Measurements from ENCODE around the gene MIGA1. TPM values are rescaled to one million over a fixed set of nuclear protein-coding genes. Genes with fewer than 3 reads are reported as not detected.
"Not testable (repeated sequence)": the region's sequence is repeated elsewhere in the genome, so short reads cannot be mapped to it uniquely, and the experiment has no call there.

The MIGA1 gene
- total RNA-seq, 6 experiments from 2014 or later, result 17.8 to 23.4 (median 21.4) TPM

- Mint-ChIP-seq H3K27me3 (ENCODE audit: insufficient read depth) (0 out of 2 replicates have a peak, but pooled peaks cover 3% of the 10 kb centered on the region), H3K4me1 (ENCODE audit: low read depth) (peaks cover 40% of the 10 kb centered on the region), H3K27ac (no peak overlapping the region), H3K9me3 (no peaks in the 10 kb centered on the region), H3K4me3 (no peak overlapping the region), H3K36me3 (ENCODE audit: low read depth) (peaks cover 34% of the 10 kb centered on the region)
- no peak for DNase-seq
- no peak for TF ChIP-seq CTCF (IDR thresholded peaks at IDR 0.05)
Observed at GRCh38 chr1:77744576-77744975, 34.9 kb upstream of the MIGA1 start.

GRCh38 chr1:77749489-77749888 is 30.0 kb upstream of the MIGA1 start:
- Mint-ChIP-seq H3K27ac (peak overlapping the region; percentile 18; the same call in 1 of the 2 replicates), H3K36me3 (ENCODE audit: low read depth) (peaks cover 18% of the 10 kb centered on the region), H3K4me1 (ENCODE audit: low read depth) (peaks cover 51% of the 10 kb centered on the region)
- peak; percentile 16 for DNase-seq
- H3K9me3 Mint-ChIP-seq; H3K4me3 Mint-ChIP-seq; H3K27me3 Mint-ChIP-seq (ENCODE audit: insufficient read depth): not testable (repeated sequence)

GRCh38 chr1:77756052-77756754 is 23.2 kb upstream of the MIGA1 start:
- no peak for TF ChIP-seq CTCF (IDR thresholded peaks at IDR 0.05)
- H3K36me3 Mint-ChIP-seq (ENCODE audit: low read depth), result peaks cover 8% of the 10 kb centered on the region
- H3K27me3 Mint-ChIP-seq (ENCODE audit: insufficient read depth), result no peaks in the 10 kb centered on the region
- H3K4me1 Mint-ChIP-seq (ENCODE audit: low read depth), result peaks cover 29% of the 10 kb centered on the region
- no peaks in the 10 kb centered on the region for H3K9me3 Mint-ChIP-seq
- no peak for DNase-seq
- peak overlapping the region; percentile 99; the same call in 1 of the 2 replicates for H3K4me3 Mint-ChIP-seq
- H3K27ac Mint-ChIP-seq, result no peak overlapping the region; the same call in 1 of the 2 replicates

GRCh38 chr1:77757066-77757584 is 22.3 kb upstream of the MIGA1 start:
- peaks cover 8% of the 10 kb centered on the region for H3K36me3 Mint-ChIP-seq (ENCODE audit: low read depth)
- DNase-seq, result no peak
- peaks cover 1% of the 10 kb centered on the region; the same call in 1 of the 2 replicates for H3K27me3 Mint-ChIP-seq (ENCODE audit: insufficient read depth)
- H3K27ac Mint-ChIP-seq, result peak overlapping the region; percentile 89
- no peak for TF ChIP-seq CTCF (IDR thresholded peaks at IDR 0.05)
- peaks cover 37% of the 10 kb centered on the region for H3K4me1 Mint-ChIP-seq (ENCODE audit: low read depth)
- no peaks in the 10 kb centered on the region for H3K9me3 Mint-ChIP-seq
- peak overlapping the region; percentile 99 for H3K4me3 Mint-ChIP-seq

- Mint-ChIP-seq H3K9me3 (no peaks in the 10 kb centered on the region), H3K36me3 (ENCODE audit: low read depth) (peaks cover 8% of the 10 kb centered on the region), H3K27me3 (ENCODE audit: insufficient read depth) (peaks cover 2% of the 10 kb centered on the region; the same call in 1 of the 2 replicates), H3K4me1 (ENCODE audit: low read depth) (peaks cover 42% of the 10 kb centered on the region), H3K27ac (peak overlapping the region; percentile 89), H3K4me3 (peak overlapping the region; percentile 99)
- DNase-seq, result peak; percentile 27
- no peak for TF ChIP-seq CTCF (IDR thresholded peaks at IDR 0.05)
Observed at GRCh38 chr1:77757603-77758002, 21.8 kb upstream of the MIGA1 start.
